Stimulated activated effector memory CD8-positive, alpha-beta T cell treated with anti-CD3 and anti-CD28 coated beads, Interleukin-12 subunit alpha, Interleukin-12 subunit beta, amount 100 ng/mL, for 72 hours (primary cell): Measurements from ENCODE around the gene LHX5.

ENCODE experiments used
- ATAC-seq: fragments of 150-1000 bp; cut with Tn5 transposase; 2 replicates; pipeline ENCODE4 v1.10.0; 2021
- DNase-seq, 2 donors: peaks; one replicate each; pipeline ENCODE4 v3.0.0; 2021 to 2022; ENCODE audit warnings: low spot score in 2 of 2
- H3K27ac Mint-ChIP-seq: one replicate; pipeline ENCODE4 v1.8.0; 2022; ENCODE audit warnings: mild to moderate bottlenecking, mixed read lengths
- H3K36me3 Mint-ChIP-seq: one replicate; pipeline ENCODE4 v1.8.0; 2022; ENCODE audit warnings: mild to moderate bottlenecking, mixed read lengths
- H3K4me1 Mint-ChIP-seq: one replicate; pipeline ENCODE4 v1.8.0; 2022; ENCODE audit warnings: mixed read lengths
- H3K4me3 Mint-ChIP-seq: one replicate; pipeline ENCODE4 v1.8.0; 2022; ENCODE audit warnings: mild to moderate bottlenecking, mixed read lengths
- H3K9me3 Mint-ChIP-seq: one replicate; pipeline ENCODE4 v1.8.0; 2022; ENCODE audit warnings: mixed read lengths

LHX5 gene

DNA sequence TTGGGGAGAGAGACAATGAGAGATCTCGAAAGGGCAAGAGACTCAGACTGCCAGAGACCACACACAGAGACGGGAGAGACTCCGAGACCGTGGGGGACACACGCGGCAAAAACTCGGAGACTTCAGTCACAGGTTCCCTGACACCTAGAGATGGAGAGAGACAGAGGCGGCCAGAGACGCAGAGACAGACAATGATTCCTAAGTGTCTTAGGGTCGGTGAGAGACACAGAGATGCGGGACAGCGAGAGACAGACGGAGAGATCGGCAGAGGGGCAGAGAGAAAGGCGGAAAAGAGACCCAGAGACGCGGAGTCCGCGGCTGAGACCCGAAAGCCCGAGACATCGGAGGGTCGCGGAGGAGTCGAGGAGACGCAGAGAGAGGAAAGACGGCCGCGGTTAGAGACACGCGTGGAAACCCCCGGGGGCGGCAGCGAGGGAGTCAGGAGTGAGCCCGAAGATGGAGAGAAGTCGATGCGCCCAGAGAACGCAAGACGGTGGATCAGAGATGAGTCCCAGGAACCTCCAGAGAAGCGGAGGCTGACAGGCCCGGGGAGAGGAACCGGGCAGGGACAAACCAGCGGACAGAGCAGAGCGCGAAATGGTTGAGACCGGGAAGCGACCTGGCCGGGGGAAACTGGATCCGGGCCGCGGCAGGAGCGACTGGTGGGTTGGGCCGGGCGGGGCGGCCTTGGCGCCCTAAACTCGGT lies 7.8 kb downstream of the LHX5 start:
- DNase-seq, result no peak
- Mint-ChIP-seq H3K27ac (peak overlapping the region; percentile 0), H3K4me3 (peak overlapping the region; percentile 59), H3K4me1 (peaks cover 32% of the 10 kb centered on the region), H3K9me3 (no peaks in the 10 kb centered on the region), H3K36me3 (peaks cover 12% of the 10 kb centered on the region)
- no peak for ATAC-seq

- DNase-seq, result no peak
- H3K9me3 Mint-ChIP-seq, result no peaks in the 10 kb centered on the region
- H3K27ac Mint-ChIP-seq, result peak overlapping the region; percentile 0
- peak overlapping the region; percentile 63 for H3K4me3 Mint-ChIP-seq
- no peak for ATAC-seq
- peaks cover 12% of the 10 kb centered on the region for H3K36me3 Mint-ChIP-seq
- H3K4me1 Mint-ChIP-seq, result peaks cover 32% of the 10 kb centered on the region
Observed at GRCh38 chr12:113462998-113463745, 8.5 kb downstream of the LHX5 start.

- H3K4me3 Mint-ChIP-seq, result peak overlapping the region; percentile 63
- no peaks in the 10 kb centered on the region for H3K9me3 Mint-ChIP-seq
- H3K4me1 Mint-ChIP-seq, result peaks cover 32% of the 10 kb centered on the region
- peaks cover 12% of the 10 kb centered on the region for H3K36me3 Mint-ChIP-seq
- H3K27ac Mint-ChIP-seq, result no peak overlapping the region
- DNase-seq (peak; percentile 69 to 87), ATAC-seq (peak; percentile 72)
Observed at GRCh38 chr12:113462117-113462774, 9.4 kb downstream of the LHX5 start.

DNA sequence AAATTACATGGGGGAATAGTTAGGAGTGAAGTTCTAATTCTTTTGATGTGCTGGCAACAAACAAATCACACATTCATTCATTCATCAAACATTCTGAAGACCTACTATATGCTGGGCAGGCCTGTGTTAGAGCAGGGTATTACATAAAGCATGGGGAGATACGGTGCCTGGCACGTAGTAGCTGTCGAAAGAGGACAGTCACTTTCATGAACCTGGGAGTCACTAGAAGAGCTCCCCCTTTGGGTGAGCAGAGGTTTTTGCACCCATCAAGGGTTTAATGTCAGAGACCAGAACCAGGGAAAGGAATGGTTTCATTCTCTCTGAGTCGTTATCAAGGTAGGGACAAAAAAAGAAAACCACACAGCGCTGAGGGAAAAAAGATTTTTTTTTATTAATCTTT lies 10.0 kb downstream of the LHX5 start:
- Mint-ChIP-seq H3K4me3 (no peak overlapping the region), H3K36me3 (peaks cover 12% of the 10 kb centered on the region), H3K4me1 (peaks cover 28% of the 10 kb centered on the region), H3K27ac (no peak overlapping the region), H3K9me3 (no peaks in the 10 kb centered on the region)
- no peak for ATAC-seq
- no peak for DNase-seq

- ATAC-seq (no peak), DNase-seq (no peak)
- H3K9me3 Mint-ChIP-seq, result no peaks in the 10 kb centered on the region
- peaks cover 18% of the 10 kb centered on the region for H3K4me1 Mint-ChIP-seq
- peaks cover 12% of the 10 kb centered on the region for H3K36me3 Mint-ChIP-seq
- H3K4me3 Mint-ChIP-seq, result no peak overlapping the region
- no peak overlapping the region for H3K27ac Mint-ChIP-seq
Observed at GRCh38 chr12:113459981-113460380, 11.7 kb downstream of the LHX5 start.

DNA sequence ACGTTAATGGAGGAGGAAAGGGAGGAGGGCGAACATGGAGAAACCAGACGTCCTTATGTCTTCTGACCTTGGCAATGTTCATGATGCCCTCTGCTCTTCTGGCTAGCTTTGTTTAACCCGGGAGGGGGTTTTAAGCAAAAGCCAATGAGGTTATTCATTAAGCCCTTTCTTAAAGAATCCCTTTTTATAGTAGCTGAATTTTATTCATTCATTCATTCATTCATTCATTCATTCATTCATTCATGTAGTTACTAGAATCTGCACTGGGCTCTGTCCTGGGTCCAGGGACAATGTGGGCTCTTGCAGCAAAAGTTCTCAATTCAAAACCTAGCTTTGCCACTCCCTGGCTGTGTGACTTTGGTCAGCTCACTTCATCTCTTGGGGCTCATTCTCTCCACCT lies 14.0 kb downstream of the LHX5 start:
- H3K4me1 Mint-ChIP-seq, result no peaks in the 10 kb centered on the region
- ATAC-seq, result no peak

GRCh38 chr12:113457185-113457584 lies 14.5 kb downstream of the LHX5 start:
- H3K36me3 Mint-ChIP-seq, result no peaks in the 10 kb centered on the region
- DNase-seq, result no peak
- no peaks in the 10 kb centered on the region for H3K4me1 Mint-ChIP-seq
- H3K4me3 Mint-ChIP-seq, result no peak overlapping the region
- no peak for ATAC-seq
- H3K27ac Mint-ChIP-seq, result no peak overlapping the region
- no peaks in the 10 kb centered on the region for H3K9me3 Mint-ChIP-seq

More for the DNA sequence above, 14.0 kb downstream of the LHX5 start:
- H3K36me3 Mint-ChIP-seq, result no peaks in the 10 kb centered on the region
- H3K27ac Mint-ChIP-seq, result no peak overlapping the region
- no peak overlapping the region for H3K4me3 Mint-ChIP-seq
- DNase-seq, result no peak
- H3K9me3 Mint-ChIP-seq, result no peaks in the 10 kb centered on the region

DNA sequence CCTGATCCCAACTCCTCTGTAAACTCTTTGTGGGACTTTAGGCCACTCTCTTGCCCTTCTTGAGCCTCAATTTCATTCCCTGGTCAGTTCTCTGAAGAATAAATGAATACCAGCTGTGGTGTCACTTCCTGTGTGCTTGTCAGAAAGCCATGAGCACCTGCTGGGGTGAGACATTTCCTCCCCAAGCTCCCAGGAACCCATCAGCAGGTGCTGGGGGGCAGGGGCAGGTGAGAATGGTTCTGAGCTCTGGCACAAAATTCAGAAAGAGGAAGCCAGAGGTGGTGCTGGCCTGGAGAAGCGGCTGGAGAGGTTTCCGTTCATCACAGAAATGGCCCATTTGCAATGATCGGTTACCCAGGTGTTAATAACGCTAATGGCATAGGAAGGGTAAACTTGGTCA lies 14.9 kb downstream of the LHX5 start:
- DNase-seq, result no peak
- Mint-ChIP-seq H3K9me3 (no peaks in the 10 kb centered on the region), H3K27ac (no peak overlapping the region), H3K4me3 (no peak overlapping the region), H3K4me1 (no peaks in the 10 kb centered on the region), H3K36me3 (no peaks in the 10 kb centered on the region)
- no peak for ATAC-seq

DNA sequence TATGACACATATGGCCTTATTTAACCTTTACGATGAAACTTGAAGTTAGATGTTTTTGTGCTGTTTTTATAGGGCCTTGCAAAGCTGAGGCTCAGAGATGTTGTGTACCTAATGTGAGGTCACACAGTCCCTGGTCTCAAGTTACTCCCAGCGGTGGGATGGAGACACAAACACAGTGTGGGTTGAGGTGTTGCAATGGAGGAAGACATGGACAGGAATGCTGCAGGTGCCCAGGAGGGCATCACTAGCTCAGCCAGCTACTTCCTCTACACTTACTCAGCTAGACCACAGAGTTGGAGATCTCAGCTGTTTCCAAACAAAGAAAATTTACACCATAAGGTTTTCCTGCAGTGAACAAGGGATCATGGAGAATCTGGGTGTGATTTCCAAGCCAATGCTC lies 15.5 kb downstream of the LHX5 start:
- Mint-ChIP-seq H3K27ac (no peak overlapping the region), H3K4me3 (no peak overlapping the region), H3K36me3 (no peaks in the 10 kb centered on the region), H3K4me1 (no peaks in the 10 kb centered on the region), H3K9me3 (no peaks in the 10 kb centered on the region)
- ATAC-seq (no peak), DNase-seq (no peak)

- Mint-ChIP-seq H3K4me3 (no peak overlapping the region), H3K9me3 (no peaks in the 10 kb centered on the region), H3K36me3 (no peaks in the 10 kb centered on the region), H3K27ac (no peak overlapping the region), H3K4me1 (no peaks in the 10 kb centered on the region)
- ATAC-seq, result no peak
- DNase-seq, result no peak
Observed at GRCh38 chr12:113453330-113453729, 18.3 kb downstream of the LHX5 start.

GRCh38 chr12:113452458-113452857 lies 19.2 kb downstream of the LHX5 start:
- no peak overlapping the region for H3K27ac Mint-ChIP-seq
- H3K9me3 Mint-ChIP-seq, result no peaks in the 10 kb centered on the region
- ATAC-seq, result no peak

GRCh38 chr12:113449839-113450238 lies 21.8 kb downstream of the LHX5 start:
- Mint-ChIP-seq H3K4me1 (no peaks in the 10 kb centered on the region), H3K4me3 (no peak overlapping the region), H3K36me3 (no peaks in the 10 kb centered on the region), H3K9me3 (peaks cover 6% of the 10 kb centered on the region), H3K27ac (no peak overlapping the region)
- DNase-seq (no peak), ATAC-seq (no peak)

More at GRCh38 chr12:113452458-113452857, 19.2 kb downstream of the LHX5 start:
- Mint-ChIP-seq H3K4me1 (no peaks in the 10 kb centered on the region), H3K4me3 (no peak overlapping the region), H3K36me3 (no peaks in the 10 kb centered on the region)
- DNase-seq, result no peak

- peaks cover 6% of the 10 kb centered on the region for H3K9me3 Mint-ChIP-seq
- H3K4me1 Mint-ChIP-seq, result no peaks in the 10 kb centered on the region
- no peaks in the 10 kb centered on the region for H3K36me3 Mint-ChIP-seq
- no peak overlapping the region for H3K27ac Mint-ChIP-seq
- no peak overlapping the region for H3K4me3 Mint-ChIP-seq
- ATAC-seq (no peak), DNase-seq (no peak)
Observed at GRCh38 chr12:113449299-113449698, 22.4 kb downstream of the LHX5 start.

DNA sequence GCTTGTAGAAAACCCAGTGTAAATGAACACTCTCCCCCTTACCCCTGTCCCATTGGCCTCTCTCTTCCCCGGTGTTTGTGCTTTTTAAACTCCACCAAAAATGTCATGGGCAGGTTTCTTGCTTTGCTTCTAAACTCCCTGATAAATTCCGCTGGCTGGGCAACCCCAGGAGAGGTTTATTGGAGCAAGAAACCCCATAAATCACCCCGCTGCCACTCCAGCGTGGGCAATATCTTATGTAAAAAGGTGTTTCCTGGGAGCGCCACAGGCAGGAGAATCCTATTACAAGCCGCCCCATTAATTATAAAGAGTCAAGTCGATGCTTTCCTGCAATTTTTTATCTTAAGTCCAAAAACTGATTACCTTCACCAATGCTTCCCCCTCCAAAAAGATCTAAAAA lies 22.8 kb downstream of the LHX5 start:
- DNase-seq (no peak), ATAC-seq (no peak)
- Mint-ChIP-seq H3K9me3 (peaks cover 6% of the 10 kb centered on the region), H3K27ac (no peak overlapping the region), H3K4me1 (no peaks in the 10 kb centered on the region), H3K4me3 (no peak overlapping the region), H3K36me3 (no peaks in the 10 kb centered on the region)

DNA sequence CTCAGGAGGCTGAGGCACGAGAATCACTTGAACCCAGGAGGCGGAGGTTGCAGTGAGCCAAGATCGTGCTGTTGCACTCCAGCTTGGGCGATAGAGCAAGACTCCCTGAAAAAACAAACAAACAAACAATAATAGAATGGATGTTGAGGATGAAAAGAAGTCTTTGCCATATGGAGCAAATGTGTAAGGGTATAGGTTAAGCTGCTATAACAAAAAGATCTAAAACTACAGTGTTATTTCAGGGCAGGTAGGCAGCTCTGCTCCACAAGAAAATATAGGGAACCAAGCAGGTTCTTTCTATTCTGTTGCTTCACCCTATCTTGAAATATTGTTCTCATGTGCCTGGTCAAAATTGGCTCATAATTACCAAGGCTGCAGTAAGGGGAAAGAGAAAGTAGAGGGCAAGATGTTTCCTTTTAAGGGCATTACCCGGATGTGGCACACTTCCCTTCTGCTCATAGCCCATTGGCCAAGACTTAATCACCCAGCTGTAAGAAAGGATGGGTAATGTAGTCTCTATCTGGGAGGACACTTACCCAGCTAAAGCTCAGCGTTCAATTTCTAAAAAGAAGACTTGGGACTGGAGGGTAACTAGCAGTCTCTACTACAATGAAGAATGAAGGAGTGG lies 26.0 kb downstream of the LHX5 start:
- H3K27ac Mint-ChIP-seq, result no peak overlapping the region
- DNase-seq (no peak), ATAC-seq (no peak)
- peaks cover 6% of the 10 kb centered on the region for H3K9me3 Mint-ChIP-seq
- H3K4me1 Mint-ChIP-seq, result no peaks in the 10 kb centered on the region
- H3K4me3 Mint-ChIP-seq, result no peak overlapping the region
- no peaks in the 10 kb centered on the region for H3K36me3 Mint-ChIP-seq
